Tongue (tissue), 2 donors: ENCODE measurements around the gene KIZ. TPM values are rescaled to one million over a fixed set of nuclear protein-coding genes. Genes with fewer than 3 reads are reported as not detected.
"Not testable (repeated sequence)": the region's sequence is repeated elsewhere in the genome, so short reads cannot be mapped to it uniquely, and the experiment has no call there.

ENCODE experiments used
- DNase-seq: peaks from one replicate; pipeline ENCODE4 v3.0.0-alpha.2; 2015
- total RNA-seq: library from RNA; depleted of rRNA; stranded (reverse); fragments of >200 nt; gene quantifications from one replicate; pipeline ENCODE4 v1.2.3, GENCODE V29; 2014

KIZ gene
- total RNA-seq, 1 donor from 2014 or later = 19.0 TPM

- DNase-seq = no peak
Measured at GRCh38 chr20:21139881-21140566, 14.1 kb downstream of the KIZ start.

- DNase-seq = no peak
Measured at GRCh38 chr20:21141825-21142224, 15.9 kb downstream of the KIZ start.

- DNase-seq = no peak
Measured at GRCh38 chr20:21143194-21143890, 17.5 kb downstream of the KIZ start.

- no peak for DNase-seq
Measured at GRCh38 chr20:21145424-21145823, 19.5 kb downstream of the KIZ start.

GRCh38 chr20:21146215-21146614 lies 20.3 kb downstream of the KIZ start:
- DNase-seq = no peak

GRCh38 chr20:21147593-21147992 lies 21.7 kb downstream of the KIZ start:
- DNase-seq = no peak

- DNase-seq = no peak
Measured at GRCh38 chr20:21149344-21149743, 23.5 kb downstream of the KIZ start.

GRCh38 chr20:21151791-21152190 lies 25.9 kb downstream of the KIZ start:
- no peak for DNase-seq

GRCh38 chr20:21154692-21155091 lies 28.8 kb downstream of the KIZ start:
- DNase-seq = peak; percentile 13

- no peak for DNase-seq
Measured at GRCh38 chr20:21155268-21155667, 29.4 kb downstream of the KIZ start.

GRCh38 chr20:21156266-21156665 lies 30.4 kb downstream of the KIZ start:
- no peak for DNase-seq

GRCh38 chr20:21157006-21157405 lies 31.1 kb downstream of the KIZ start:
- DNase-seq = no peak

- no peak for DNase-seq
Measured at GRCh38 chr20:21159658-21160380, 33.9 kb downstream of the KIZ start.

- no peak for DNase-seq
Measured at GRCh38 chr20:21161926-21162325, 36.0 kb downstream of the KIZ start.

GRCh38 chr20:21162631-21163030 lies 36.7 kb downstream of the KIZ start:
- DNase-seq = no peak

- no peak for DNase-seq
Measured at GRCh38 chr20:21166801-21167200, 40.9 kb downstream of the KIZ start.

- no peak for DNase-seq
Measured at GRCh38 chr20:21167261-21167660, 41.4 kb downstream of the KIZ start.

GRCh38 chr20:21168061-21168460 lies 42.2 kb downstream of the KIZ start:
- not testable (repeated sequence) for DNase-seq

- no peak for DNase-seq
Measured at GRCh38 chr20:21172626-21173025, 46.7 kb downstream of the KIZ start.

GRCh38 chr20:21173485-21173884 lies 47.6 kb downstream of the KIZ start:
- no peak for DNase-seq

GRCh38 chr20:21174516-21175239 lies 48.8 kb downstream of the KIZ start:
- DNase-seq = no peak

- DNase-seq = no peak
Measured at GRCh38 chr20:21175433-21175832, 49.6 kb downstream of the KIZ start.

GRCh38 chr20:21177767-21178166 lies 51.9 kb downstream of the KIZ start:
- no peak for DNase-seq
